SU-DHL-6 (cell line): ENCODE data around the gene SPINK14.

Experiments
- H2AFZ ChIP-seq: fragments of 200-600 bp; sonication (generic); 2 replicates; pipeline ENCODE4 v1.6.1; 2014; ENCODE audit warnings: low read depth, mild to moderate bottlenecking, moderate library complexity, mixed read lengths, antibody characterized with exemption, low read length; ENCODE audit not compliant: severe bottlenecking
- H3F3A ChIP-seq: fragments of 200-600 bp; shearing (Covaris generic); 2 replicates; pipeline ENCODE4 v1.6.0; 2016; ENCODE audit warnings: antibody characterized with exemption, mild to moderate bottlenecking; ENCODE audit not compliant: insufficient read depth
- H3K27ac ChIP-seq: fragments of 200-600 bp; sonication (generic); 2 replicates; pipeline ENCODE4 v1.5.1; 2016; ENCODE audit warnings: low read depth, mild to moderate bottlenecking, low read length, moderate library complexity, mixed read lengths
- H3K27me3 ChIP-seq: fragments of 200-600 bp; sonication (generic), shearing (Covaris generic); 2 replicates; pipeline ENCODE4 v1.6.0; 2014; ENCODE audit warnings: mild to moderate bottlenecking, low read length
- H3K36me3 ChIP-seq: fragments of 200-600 bp; sonication (generic); 2 replicates; pipeline ENCODE4 v1.6.1; 2014; ENCODE audit warnings: mild to moderate bottlenecking, low read length, mixed read lengths
- H3K4me2 ChIP-seq: fragments of 300-600, 200-600 bp; shearing (Covaris generic), sonication (generic); 2 replicates; pipeline ENCODE4 v1.6.0; 2014; ENCODE audit warnings: low read length, low read depth, mild to moderate bottlenecking; ENCODE audit not compliant: poor library complexity, severe bottlenecking
- H3K4me3 ChIP-seq: fragments of 200-600 bp; sonication (generic); 2 replicates; pipeline ENCODE4 v1.5.1; 2014; ENCODE audit warnings: antibody characterized with exemption, low read length, mild to moderate bottlenecking, mixed read lengths; ENCODE audit not compliant: insufficient read depth, poor library complexity, severe bottlenecking
- H3K79me2 ChIP-seq: fragments of 200-600 bp; sonication (generic); 2 replicates; pipeline ENCODE4 v1.6.1; 2014; ENCODE audit warnings: mild to moderate bottlenecking, low read length, moderate library complexity; ENCODE audit not compliant: insufficient read depth
- H3K9ac ChIP-seq: fragments of 200-600 bp; sonication (generic); 2 replicates; pipeline ENCODE4 v1.7.0; 2014; ENCODE audit warnings: mild to moderate bottlenecking, low read length
- H3K9me2 ChIP-seq: fragments of 200-600 bp; sonication (generic); replicated peaks from 2 replicates; pipeline ENCODE4 v1.6.1; 2014; ENCODE audit warnings: low read length; ENCODE audit not compliant: insufficient read depth
- H3K9me3 ChIP-seq: fragments of 200-600 bp; sonication (generic); 2 replicates; pipeline ENCODE4 v1.6.1; 2014; ENCODE audit warnings: low read length, mixed read lengths; ENCODE audit not compliant: insufficient read depth
- H4K20me1 ChIP-seq: fragments of 200-600 bp; sonication (generic); 2 replicates; pipeline ENCODE4 v1.6.1; 2014; ENCODE audit warnings: low read depth, mild to moderate bottlenecking, antibody characterized with exemption, low read length, moderate library complexity, mixed read lengths
- EZH2phosphoT487 ChIP-seq: fragments of 200-600 bp; sonication (generic), shearing (Covaris generic); conservative IDR thresholded peaks from 2 replicates; pipeline ENCODE4 v1.6.1; 2018; ENCODE audit warnings: mild to moderate bottlenecking, antibody characterized with exemption, low read length, moderate library complexity, mixed read lengths
- TF ChIP-seq, protein P1 (sequence below): fragments of 200-600 bp; sonication (generic); IDR thresholded peaks from one replicate; pipeline ENCODE4 v1.5.1; 2017; ENCODE audit warnings: antibody characterized with exemption, mild to moderate bottlenecking, low read length, moderate library complexity; ENCODE audit not compliant: insufficient read depth, poor library complexity, severe bottlenecking

SPINK14 gene

GRCh38 chr5:148152781-148153180, 15.6 kb upstream of the SPINK14 start:
- H3K27ac ChIP-seq, result no peak overlapping the region
- no peaks in the 10 kb centered on the region for H3K9me2 ChIP-seq
- H3K36me3 ChIP-seq, result no peaks in the 10 kb centered on the region
- no peaks in the 10 kb centered on the region for H3F3A ChIP-seq
- H3K4me3 ChIP-seq, result no peak overlapping the region
- no peaks in the 10 kb centered on the region for H3K79me2 ChIP-seq
- H3K4me2 ChIP-seq, result no peak overlapping the region
- H3K27me3 ChIP-seq, result no peaks in the 10 kb centered on the region; the same call in 1 of the 2 replicates
- H3K9ac ChIP-seq, result no peak overlapping the region
- H3K9me3 ChIP-seq, result no peaks in the 10 kb centered on the region
- TF ChIP-seq, protein P1, sequence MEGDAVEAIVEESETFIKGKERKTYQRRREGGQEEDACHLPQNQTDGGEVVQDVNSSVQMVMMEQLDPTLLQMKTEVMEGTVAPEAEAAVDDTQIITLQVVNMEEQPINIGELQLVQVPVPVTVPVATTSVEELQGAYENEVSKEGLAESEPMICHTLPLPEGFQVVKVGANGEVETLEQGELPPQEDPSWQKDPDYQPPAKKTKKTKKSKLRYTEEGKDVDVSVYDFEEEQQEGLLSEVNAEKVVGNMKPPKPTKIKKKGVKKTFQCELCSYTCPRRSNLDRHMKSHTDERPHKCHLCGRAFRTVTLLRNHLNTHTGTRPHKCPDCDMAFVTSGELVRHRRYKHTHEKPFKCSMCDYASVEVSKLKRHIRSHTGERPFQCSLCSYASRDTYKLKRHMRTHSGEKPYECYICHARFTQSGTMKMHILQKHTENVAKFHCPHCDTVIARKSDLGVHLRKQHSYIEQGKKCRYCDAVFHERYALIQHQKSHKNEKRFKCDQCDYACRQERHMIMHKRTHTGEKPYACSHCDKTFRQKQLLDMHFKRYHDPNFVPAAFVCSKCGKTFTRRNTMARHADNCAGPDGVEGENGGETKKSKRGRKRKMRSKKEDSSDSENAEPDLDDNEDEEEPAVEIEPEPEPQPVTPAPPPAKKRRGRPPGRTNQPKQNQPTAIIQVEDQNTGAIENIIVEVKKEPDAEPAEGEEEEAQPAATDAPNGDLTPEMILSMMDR, result no peak
- no peak for TF ChIP-seq EZH2phosphoT487
- no peaks in the 10 kb centered on the region for H4K20me1 ChIP-seq
- no peak overlapping the region for H2AFZ ChIP-seq

DNA sequence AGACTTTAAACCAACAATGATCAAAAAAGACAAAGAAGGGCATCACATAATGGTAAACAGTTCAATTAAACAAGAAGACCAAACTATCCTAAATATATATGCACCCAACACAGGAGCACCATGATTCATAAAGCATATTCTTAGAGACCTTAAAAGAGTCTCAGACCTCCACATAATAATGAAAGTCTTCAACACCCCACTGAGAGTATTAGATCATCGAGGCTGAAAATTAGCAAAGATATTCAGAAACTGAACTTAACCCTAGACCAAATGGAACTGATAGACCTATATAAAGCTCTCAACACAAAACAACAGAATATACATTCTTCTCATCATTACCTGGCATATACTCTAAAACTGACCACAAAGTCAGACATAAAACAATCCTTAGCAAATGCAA, 11.7 kb upstream of the SPINK14 start:
- no peak overlapping the region for H3K4me2 ChIP-seq
- no peaks in the 10 kb centered on the region for H3F3A ChIP-seq
- no peaks in the 10 kb centered on the region for H3K27me3 ChIP-seq
- H3K4me3 ChIP-seq, result no peak overlapping the region
- H3K9ac ChIP-seq, result no peak overlapping the region
- no peaks in the 10 kb centered on the region for H4K20me1 ChIP-seq
- H2AFZ ChIP-seq, result no peak overlapping the region
- H3K9me3 ChIP-seq, result no peaks in the 10 kb centered on the region
- no peaks in the 10 kb centered on the region for H3K9me2 ChIP-seq
- no peak overlapping the region for H3K27ac ChIP-seq
- no peaks in the 10 kb centered on the region for H3K36me3 ChIP-seq
- TF ChIP-seq, protein P1, result no peak
- TF ChIP-seq EZH2phosphoT487, result no peak
- H3K79me2 ChIP-seq, result no peaks in the 10 kb centered on the region

GRCh38 chr5:148162038-148162437, 6.3 kb upstream of the SPINK14 start:
- H3K9ac ChIP-seq, result no peak overlapping the region
- H3K27me3 ChIP-seq, result no peaks in the 10 kb centered on the region
- H3K36me3 ChIP-seq, result no peaks in the 10 kb centered on the region
- H3K4me2 ChIP-seq, result no peak overlapping the region
- TF ChIP-seq EZH2phosphoT487, result no peak
- TF ChIP-seq, protein P1, result no peak
- no peaks in the 10 kb centered on the region for H3K79me2 ChIP-seq
- no peaks in the 10 kb centered on the region for H3K9me2 ChIP-seq
- H2AFZ ChIP-seq, result no peak overlapping the region
- H4K20me1 ChIP-seq, result no peaks in the 10 kb centered on the region
- H3F3A ChIP-seq, result no peaks in the 10 kb centered on the region
- H3K9me3 ChIP-seq, result no peaks in the 10 kb centered on the region
- no peak overlapping the region for H3K4me3 ChIP-seq
- H3K27ac ChIP-seq, result no peak overlapping the region
